A375 (cell line): ENCODE measurements around the gene PTAFR. TPM values are rescaled to one million over a fixed set of nuclear protein-coding genes. Genes with fewer than 3 reads are reported as not detected.

Experiments
- small RNA-seq: library from RNA; depleted of rRNA; stranded (forward); fragments of <200 nt; gene quantifications from one replicate; pipeline ENCODE3, GENCODE V24; 2014
- total RNA-seq: library from RNA; depleted of rRNA; stranded (reverse); fragments of >200 nt; shearing (Covaris generic); gene quantifications from 2 replicates; pipeline ENCODE4 v1.2.3, GENCODE V29; 2014; rRNA removed

PTAFR gene, protein sequence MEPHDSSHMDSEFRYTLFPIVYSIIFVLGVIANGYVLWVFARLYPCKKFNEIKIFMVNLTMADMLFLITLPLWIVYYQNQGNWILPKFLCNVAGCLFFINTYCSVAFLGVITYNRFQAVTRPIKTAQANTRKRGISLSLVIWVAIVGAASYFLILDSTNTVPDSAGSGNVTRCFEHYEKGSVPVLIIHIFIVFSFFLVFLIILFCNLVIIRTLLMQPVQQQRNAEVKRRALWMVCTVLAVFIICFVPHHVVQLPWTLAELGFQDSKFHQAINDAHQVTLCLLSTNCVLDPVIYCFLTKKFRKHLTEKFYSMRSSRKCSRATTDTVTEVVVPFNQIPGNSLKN
- 0.16 TPM in 1 of 2 replicates, not detected in the other for total RNA-seq

DNA sequence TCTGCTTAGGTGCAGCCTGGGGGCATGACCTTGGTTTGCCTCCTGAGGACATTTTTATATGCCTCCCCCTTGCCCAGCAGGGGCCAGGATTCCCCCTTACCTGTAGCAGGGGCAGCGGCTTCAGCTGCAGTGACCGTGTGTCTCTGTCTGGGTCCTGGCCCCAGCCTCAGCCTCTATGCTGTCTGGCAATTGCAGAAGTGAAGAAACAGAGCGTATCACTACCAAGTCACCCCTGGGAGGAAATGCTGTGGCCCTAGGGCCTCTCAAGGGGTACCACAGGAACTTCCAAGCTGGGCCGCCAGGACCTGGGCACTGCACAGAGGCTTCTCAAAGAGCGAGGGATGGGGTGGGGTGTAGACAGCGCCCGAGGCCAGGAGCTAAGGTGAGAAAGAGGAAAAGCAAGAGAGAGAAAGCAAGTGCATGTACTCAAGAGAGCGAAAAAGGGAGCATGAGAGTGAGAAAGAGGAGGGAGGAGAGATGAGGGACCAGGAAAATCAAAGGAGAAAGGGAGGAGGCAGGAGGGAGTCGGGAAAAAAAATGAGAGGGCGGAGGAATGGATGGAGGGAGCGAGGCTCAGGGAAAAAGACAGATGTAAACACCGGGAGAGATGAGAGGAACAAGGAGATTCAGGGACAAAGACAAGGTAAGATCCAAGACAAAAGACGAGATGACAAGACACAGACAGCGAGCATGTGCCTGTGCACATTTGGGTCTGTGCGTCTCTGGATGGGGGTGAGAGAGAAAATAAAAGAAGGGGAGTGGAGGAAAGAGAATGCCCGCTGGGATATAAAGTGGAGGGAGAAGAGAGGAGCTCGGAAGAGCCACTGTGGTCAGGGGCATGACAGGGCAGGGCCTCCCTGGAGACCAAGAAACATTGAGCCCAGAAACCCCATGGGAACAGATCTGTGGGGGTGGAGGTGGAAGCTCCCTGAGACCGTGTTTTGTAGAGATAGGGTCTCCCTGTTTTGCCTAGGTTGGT is at the start of gene PTAFR:
Gene PTAFR, minus strand, starts transcription at position 199 of the 979 bp plus-strand sequence. CDS start 25,669 bp downstream, outside the sequence.

Small RNA genes lying within 50 kb of the gene (small RNA-seq; reads per million reads assigned to genes)
- not detected for gene RNU6-176P

Other genes starting within 250 kb of the PTAFR start
- 0.19 and 0.60 TPM in 2 replicates for gene SMPDL3B, start 241.7 kb downstream of the PTAFR start, total RNA-seq
- not detected in 2 replicates for gene XKR8, start 216.7 kb downstream of the PTAFR start, total RNA-seq
- gene EYA3, start 88.1 kb downstream of the PTAFR start, total RNA-seq, result 16.1 and 17.7 TPM in 2 replicates
- gene DNAJC8, start 56.3 kb upstream of the PTAFR start, total RNA-seq, result 65.2 and 65.5 TPM in 2 replicates
- gene ATP5IF1, start 59.4 kb upstream of the PTAFR start, total RNA-seq, result 413 and 483 TPM in 2 replicates
- gene SESN2, start 82.8 kb upstream of the PTAFR start, total RNA-seq, result 56.5 and 78.7 TPM in 2 replicates
- 12.4 and 12.8 TPM in 2 replicates for gene MED18, start 152.3 kb upstream of the PTAFR start, total RNA-seq
- gene PHACTR4, start 193.1 kb upstream of the PTAFR start, total RNA-seq, result 11.7 and 17.3 TPM in 2 replicates